ENCODE results near the gene TEDDM1. TPM values are rescaled to one million over a fixed set of nuclear protein-coding genes. Genes with fewer than 3 reads are reported as not detected.
"Not testable (repeated sequence)": the region's sequence is repeated elsewhere in the genome, so short reads cannot be mapped to it uniquely, and the experiment has no call there.

The TEDDM1 gene
- total RNA-seq = not detected

- TF ChIP-seq, protein P1, sequence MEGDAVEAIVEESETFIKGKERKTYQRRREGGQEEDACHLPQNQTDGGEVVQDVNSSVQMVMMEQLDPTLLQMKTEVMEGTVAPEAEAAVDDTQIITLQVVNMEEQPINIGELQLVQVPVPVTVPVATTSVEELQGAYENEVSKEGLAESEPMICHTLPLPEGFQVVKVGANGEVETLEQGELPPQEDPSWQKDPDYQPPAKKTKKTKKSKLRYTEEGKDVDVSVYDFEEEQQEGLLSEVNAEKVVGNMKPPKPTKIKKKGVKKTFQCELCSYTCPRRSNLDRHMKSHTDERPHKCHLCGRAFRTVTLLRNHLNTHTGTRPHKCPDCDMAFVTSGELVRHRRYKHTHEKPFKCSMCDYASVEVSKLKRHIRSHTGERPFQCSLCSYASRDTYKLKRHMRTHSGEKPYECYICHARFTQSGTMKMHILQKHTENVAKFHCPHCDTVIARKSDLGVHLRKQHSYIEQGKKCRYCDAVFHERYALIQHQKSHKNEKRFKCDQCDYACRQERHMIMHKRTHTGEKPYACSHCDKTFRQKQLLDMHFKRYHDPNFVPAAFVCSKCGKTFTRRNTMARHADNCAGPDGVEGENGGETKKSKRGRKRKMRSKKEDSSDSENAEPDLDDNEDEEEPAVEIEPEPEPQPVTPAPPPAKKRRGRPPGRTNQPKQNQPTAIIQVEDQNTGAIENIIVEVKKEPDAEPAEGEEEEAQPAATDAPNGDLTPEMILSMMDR (IDR thresholded peaks at IDR 0.05) = no peak
- H3K27me3 ChIP-seq (replicated peaks; ENCODE audit: insufficient read depth) = no peaks in the 10 kb centered on the region
- ATAC-seq (ENCODE audit: insufficient number of reproducible peaks, low FRiP score, low read depth) (no peak), DNase-seq (ENCODE audit: low spot score) (no peak)
- H3K9me3 ChIP-seq = no peaks in the 10 kb centered on the region
- peaks cover 5 to 8% of the 10 kb centered on the region in 2 donors for H3K4me1 ChIP-seq (ENCODE audit: control insufficient read depth in 1 of 2, low read depth in 2 of 2)
- H3K4me3 ChIP-seq = no peak within 1 kb of the TSS
- H3K36me3 ChIP-seq = no peaks in the 10 kb centered on the region
- no peak within 1 kb of the TSS for H3K27ac ChIP-seq
These were observed at the start of gene TEDDM1 for GRCh38 chr1:182400567-182400966. Gene TEDDM1 (minus strand): TSS chr1:182400667. CDS start chr1:182400485, 182 bp downstream.

GRCh38 chr1:182450087-182450486 lies 49.6 kb upstream of the TEDDM1 start, which contains the start of gene RGSL1:
Gene RGSL1 (plus strand): TSS chr1:182450146. CDS start chr1:182450166, 20 bp downstream.
- ATAC-seq (ENCODE audit: insufficient number of reproducible peaks, low FRiP score, low read depth) (no peak), DNase-seq (ENCODE audit: low spot score) (no peak)
- H3K4me1 ChIP-seq (ENCODE audit: control insufficient read depth in 1 of 2, low read depth in 2 of 2) = no peaks in the 10 kb centered on the region
- no peaks in the 10 kb centered on the region for H3K27me3 ChIP-seq (replicated peaks; ENCODE audit: insufficient read depth)
- TF ChIP-seq, protein P1 (IDR thresholded peaks at IDR 0.05) = no peak
- H3K4me3 ChIP-seq = no peak within 1 kb of the TSS
- no peak within 1 kb of the TSS for H3K27ac ChIP-seq
- H3K9me3 ChIP-seq = no peaks in the 10 kb centered on the region
- H3K36me3 ChIP-seq = no peaks in the 10 kb centered on the region

- TF ChIP-seq, protein P1 (IDR thresholded peaks at IDR 0.05) = no peak
- Histone ChIP-seq H3K4me3 (no peak overlapping the region), H3K9me3 (no peaks in the 10 kb centered on the region), H3K27ac (no peak overlapping the region), H3K27me3 (replicated peaks; ENCODE audit: insufficient read depth) (no peaks in the 10 kb centered on the region), H3K36me3 (no peaks in the 10 kb centered on the region), H3K4me1 (ENCODE audit: control insufficient read depth in 1 of 2, low read depth in 2 of 2) (no peaks in the 10 kb centered on the region)
- no peak for DNase-seq (ENCODE audit: low spot score)
- no peak for ATAC-seq (ENCODE audit: insufficient number of reproducible peaks, low FRiP score, low read depth)
These were observed 47.2 kb upstream of the TEDDM1 start for GRCh38 chr1:182447660-182448059.

DNA sequence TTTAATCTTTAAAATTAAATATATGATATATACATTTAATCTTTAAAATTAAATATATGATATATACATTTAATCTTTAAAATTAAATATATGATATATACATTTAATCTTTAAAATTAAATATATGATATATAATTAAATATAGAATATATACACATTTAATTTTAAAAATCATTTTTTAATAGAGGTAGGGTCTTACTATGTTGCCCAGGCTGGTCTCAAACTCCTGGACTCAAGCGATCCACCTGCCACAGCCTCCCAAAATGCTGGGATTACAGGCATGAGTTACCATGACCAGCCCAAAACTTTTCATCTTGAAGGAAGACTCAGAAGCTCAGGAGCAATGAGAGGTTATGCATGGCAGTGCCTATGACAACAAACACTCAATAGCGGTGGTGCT lies 46.7 kb upstream of the TEDDM1 start:
- DNase-seq (ENCODE audit: low spot score); H3K9me3 ChIP-seq; H3K4me1 ChIP-seq (ENCODE audit: control insufficient read depth in 1 of 2, low read depth in 2 of 2); H3K36me3 ChIP-seq; H3K27ac ChIP-seq; H3K4me3 ChIP-seq; H3K27me3 ChIP-seq (replicated peaks; ENCODE audit: insufficient read depth); ATAC-seq (ENCODE audit: insufficient number of reproducible peaks, low FRiP score, low read depth): not testable (repeated sequence)

GRCh38 chr1:182446033-182446669 lies 45.7 kb upstream of the TEDDM1 start:
- no peak overlapping the region for H3K27ac ChIP-seq
- H3K36me3 ChIP-seq = no peaks in the 10 kb centered on the region

More at GRCh38 chr1:182446033-182446669, 45.7 kb upstream of the TEDDM1 start:
- Histone ChIP-seq H3K27me3 (replicated peaks; ENCODE audit: insufficient read depth) (no peaks in the 10 kb centered on the region), H3K4me3 (no peak overlapping the region), H3K4me1 (ENCODE audit: control insufficient read depth in 1 of 2, low read depth in 2 of 2) (no peaks in the 10 kb centered on the region), H3K9me3 (no peaks in the 10 kb centered on the region)
- no peak for DNase-seq (ENCODE audit: low spot score)
- TF ChIP-seq, protein P1 (IDR thresholded peaks at IDR 0.05) = no peak
- ATAC-seq (ENCODE audit: insufficient number of reproducible peaks, low FRiP score, low read depth) = no peak

Data from thoracic aorta (tissue), 2 donors.